ENCODE results near the gene NUP210.

NUP210 gene

GRCh38 chr3:13318626-13319470 lies 101.3 kb downstream of the NUP210 start:
- no peak for DNase-seq

DNA sequence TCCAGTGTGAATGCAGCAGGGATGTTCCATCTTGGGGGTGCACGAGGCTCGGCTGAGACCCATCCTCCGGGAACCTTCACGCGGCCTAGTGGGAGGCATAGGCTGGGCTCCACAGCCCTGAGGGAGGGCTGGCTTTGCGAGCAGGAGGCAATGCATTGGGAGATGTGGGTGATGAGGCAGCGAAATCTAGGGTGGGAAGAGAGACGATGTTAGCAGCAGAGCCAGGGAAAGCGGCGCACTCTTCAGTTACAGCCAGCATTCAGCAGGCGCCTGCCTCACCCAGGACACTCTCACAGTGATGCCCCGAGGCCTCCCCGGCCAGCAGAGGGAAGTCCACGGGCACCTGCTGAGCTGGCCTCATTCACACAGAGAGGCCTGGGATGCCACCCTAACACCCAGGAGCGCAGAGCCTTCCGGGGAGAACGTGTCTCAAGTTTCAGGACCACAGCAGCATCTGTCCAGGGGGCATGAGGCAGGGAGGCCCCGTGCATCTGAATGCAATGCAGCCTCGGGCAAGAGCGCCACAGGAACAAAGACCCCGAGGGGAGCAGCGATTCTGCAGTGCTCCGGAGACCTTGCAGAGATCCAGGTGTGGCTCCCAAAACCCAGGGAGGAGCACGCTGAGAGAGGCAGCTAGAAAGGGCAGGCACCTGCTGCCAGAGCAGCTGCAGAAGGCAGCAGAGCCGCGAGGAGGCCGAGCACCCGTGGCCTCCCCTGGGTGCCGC lies 102.4 kb downstream of the NUP210 start:
- no peak for DNase-seq

DNA sequence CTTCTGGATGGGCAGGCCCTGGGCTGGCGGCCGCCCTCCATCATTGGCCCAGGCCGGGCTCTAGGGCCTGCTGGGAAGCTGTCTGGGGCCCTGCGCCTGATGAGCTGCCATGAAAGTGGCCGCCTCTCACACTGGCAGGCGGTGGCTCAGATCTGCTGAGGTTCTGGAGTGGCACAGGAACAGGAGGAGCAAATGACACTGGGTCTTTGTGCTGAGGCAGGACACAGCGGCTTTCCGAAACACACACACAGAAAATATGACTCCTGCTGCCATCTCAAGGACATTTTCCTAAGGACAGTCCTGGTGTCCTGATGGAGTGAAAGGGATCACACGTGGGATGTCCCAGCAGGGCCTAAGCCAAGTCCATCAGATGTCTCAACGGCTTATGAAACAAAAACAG lies 103.5 kb downstream of the NUP210 start:
- no peak for DNase-seq

GRCh38 chr3:13314877-13315276 lies 105.2 kb downstream of the NUP210 start:
- DNase-seq = no peak

DNA sequence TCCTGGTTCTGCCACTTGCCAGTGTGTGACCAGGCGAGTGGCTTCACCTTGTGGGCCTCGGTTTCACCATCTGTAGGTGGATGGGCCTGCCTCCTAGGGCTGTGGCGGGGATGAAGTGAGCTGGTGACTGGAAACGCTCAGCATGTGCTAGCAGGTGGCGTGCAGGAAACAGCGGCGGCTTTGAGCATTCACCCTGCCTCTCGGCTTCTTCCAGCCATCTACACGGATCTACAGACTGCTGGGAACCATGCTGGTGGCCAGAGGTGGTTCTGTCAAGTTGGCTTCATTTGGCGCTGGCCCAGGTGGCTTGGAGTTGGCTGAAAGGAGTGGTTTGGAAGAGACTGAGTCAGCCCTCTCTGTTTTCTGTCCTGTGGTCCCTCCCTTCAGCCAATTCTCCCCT lies 106.3 kb downstream of the NUP210 start:
- no peak for DNase-seq

GRCh38 chr3:13309004-13309403 lies 111.1 kb downstream of the NUP210 start:
- DNase-seq = no peak

DNA sequence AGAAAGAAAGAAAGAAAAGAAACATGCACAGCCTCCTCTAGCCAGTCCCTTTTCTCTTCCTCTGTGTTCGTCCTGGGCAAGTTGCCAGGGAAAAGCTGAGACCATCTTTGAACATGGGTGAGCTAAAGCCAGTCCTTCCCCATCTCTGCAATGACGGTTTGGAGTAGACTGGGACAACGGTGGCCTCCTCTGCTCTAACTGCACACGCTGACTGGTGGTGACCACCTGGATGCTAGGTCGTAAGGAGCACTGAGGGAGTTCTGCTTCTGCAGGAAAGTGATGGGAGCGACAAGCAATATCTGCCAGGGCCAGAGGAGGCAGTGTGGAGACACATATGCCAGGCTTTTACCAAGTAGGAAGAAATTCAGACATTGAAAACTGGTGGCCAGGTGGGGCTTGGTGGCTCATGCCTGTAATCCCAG lies 111.7 kb downstream of the NUP210 start:
- peak; percentile 24 for DNase-seq

- DNase-seq = no peak
These were observed 113.1 kb downstream of the NUP210 start for GRCh38 chr3:13307041-13307440.

- DNase-seq = no peak
These were observed 114.5 kb downstream of the NUP210 start for GRCh38 chr3:13305623-13306022.

DNA sequence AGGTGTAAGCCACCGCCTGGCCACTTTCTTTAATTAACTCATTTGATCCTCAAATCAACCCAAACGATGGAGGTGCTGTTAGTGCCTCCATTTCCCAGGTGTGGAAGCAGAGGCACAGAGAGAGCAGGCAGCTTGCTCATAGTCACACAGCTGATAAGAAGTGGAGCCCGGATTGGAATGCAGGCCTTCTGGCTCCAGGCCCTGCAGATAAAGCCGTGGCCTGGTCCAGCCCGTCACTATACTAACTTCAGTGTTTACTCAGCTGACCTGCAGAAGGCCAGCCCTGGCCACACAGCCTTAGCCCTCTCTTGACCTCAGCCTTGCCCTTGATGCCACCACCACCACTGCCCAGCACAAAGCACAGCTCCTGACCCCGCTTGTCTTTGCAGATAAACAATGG lies 116.7 kb downstream of the NUP210 start:
- no peak for DNase-seq

- no peak for DNase-seq
These were observed 118.7 kb downstream of the NUP210 start for GRCh38 chr3:13301286-13301987.

GRCh38 chr3:13300546-13301285 lies 119.4 kb downstream of the NUP210 start:
- DNase-seq = no peak

- no peak for DNase-seq
These were observed 120.5 kb downstream of the NUP210 start for GRCh38 chr3:13299531-13300155.

GRCh38 chr3:13296662-13297061 lies 123.5 kb downstream of the NUP210 start:
- no peak for DNase-seq

DNA sequence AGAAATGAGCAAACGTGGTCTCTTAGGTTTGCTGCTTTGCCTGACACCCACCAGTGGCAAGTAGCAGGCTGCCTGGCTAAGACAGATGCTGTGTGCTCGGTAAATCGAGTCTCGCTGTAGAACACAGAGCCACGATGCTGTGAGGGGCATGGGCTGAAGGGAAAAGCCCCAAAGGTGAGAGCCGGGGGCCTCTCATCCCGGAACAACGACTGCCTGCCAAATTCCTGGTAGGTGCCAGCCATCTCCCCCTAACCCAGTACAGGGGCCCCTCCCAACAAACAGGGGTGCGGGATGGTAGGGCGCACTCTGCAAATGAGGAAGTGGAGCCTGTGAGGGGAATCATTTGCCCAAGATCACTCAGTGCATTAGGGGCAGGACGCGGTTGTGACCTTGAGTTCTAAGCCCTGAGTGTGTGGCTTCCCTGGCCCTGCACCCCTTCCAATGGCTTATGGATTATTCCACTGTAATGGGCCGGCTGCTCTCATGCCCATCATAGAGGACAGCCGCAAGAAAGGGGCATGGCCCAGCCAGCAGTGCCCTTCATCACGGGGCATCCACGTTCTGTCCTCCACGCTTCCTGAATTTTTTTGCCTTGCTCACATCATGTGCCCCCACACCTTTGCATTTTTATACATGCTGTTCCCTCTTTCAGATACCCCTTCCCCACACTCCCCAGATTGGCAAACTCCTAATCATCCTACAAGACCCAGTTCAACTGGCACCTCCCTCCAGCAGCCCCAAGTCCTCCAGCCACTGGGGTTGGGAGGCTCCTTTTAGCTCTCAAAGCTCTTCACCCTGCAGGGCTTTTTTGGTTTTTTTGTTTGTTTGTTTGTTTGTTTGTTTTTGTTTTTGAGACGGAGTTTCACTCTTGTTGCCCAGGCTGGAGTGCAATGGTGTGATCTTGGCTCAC lies 125.4 kb downstream of the NUP210 start:
- no peak for DNase-seq

GRCh38 chr3:13292375-13292774 lies 127.7 kb downstream of the NUP210 start:
- DNase-seq = no peak

DNA sequence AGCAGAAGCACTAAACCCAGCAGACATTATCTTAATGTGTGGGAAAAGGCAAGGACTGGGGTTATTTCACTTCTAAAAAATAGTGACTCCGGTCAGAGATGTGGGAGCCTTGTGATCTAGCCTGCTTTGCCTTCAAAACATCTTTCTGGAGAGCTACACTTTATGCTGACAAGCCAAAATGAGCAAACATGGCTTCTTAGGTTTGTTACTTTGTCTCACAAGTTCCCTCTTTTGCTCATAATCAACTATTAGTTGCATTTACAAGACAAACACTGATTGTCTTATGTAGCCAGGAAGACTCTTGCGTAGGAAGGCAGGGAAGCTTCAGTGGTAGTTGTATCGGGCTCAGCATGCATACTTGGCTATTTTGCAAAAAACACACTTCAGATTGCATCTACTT lies 129.2 kb downstream of the NUP210 start:
- DNase-seq = no peak

DNA sequence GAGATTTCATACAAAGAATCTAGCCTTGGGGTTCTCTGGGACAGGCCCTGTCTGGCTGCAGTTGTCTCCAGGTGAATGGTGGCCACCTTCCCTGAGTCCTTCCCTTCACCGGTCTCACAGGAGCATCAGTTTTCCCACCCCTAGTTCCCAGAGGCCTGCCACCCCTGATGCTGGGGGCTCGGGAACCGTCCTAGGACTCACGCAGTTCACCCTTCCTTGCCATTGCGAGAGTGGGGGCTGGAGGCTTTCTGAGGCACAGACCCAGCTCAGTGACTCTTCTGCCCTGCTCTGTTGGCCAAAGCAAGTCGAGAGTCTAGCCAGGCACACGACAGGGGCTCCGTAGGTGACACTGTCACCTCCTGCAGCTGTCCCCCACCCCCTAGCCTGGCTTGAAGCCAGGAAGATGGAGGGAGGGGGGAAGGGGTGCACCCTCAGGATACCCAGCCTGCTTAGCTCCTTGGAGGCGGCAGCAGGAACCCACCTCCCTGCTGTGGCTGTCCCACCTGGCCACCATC lies 130.3 kb downstream of the NUP210 start:
- no peak for DNase-seq

GRCh38 chr3:13288732-13289718 lies 131.1 kb downstream of the NUP210 start:
- no peak for DNase-seq

- no peak for DNase-seq
These were observed 132.3 kb downstream of the NUP210 start for GRCh38 chr3:13287833-13288232.

Measured in CD4-positive, alpha-beta T cell treated with Interleukin-12 subunit alpha and Interleukin-12 subunit beta, for 1 hour (primary cell).